DMS79 treated with DMSO at 0.1 percent for 48 hours (cell line): ENCODE measurements around the gene ABCA8.
"Not testable (repeated sequence)": the region's sequence is repeated elsewhere in the genome, so short reads cannot be mapped to it uniquely, and the experiment has no call there.

Source experiments
- DNase-seq: peaks from one replicate; lab custom pipeline; 2025; lab: John Stamatoyannopoulos, UW

ABCA8 gene

GRCh38 chr17:68829211-68829610 is 126.0 kb downstream of the ABCA8 start:
- no peak for DNase-seq

GRCh38 chr17:68824707-68825106 is 130.5 kb downstream of the ABCA8 start:
- DNase-seq: no peak

GRCh38 chr17:68824185-68824584 is 131.0 kb downstream of the ABCA8 start:
- not testable (repeated sequence) for DNase-seq

GRCh38 chr17:68822719-68823289 is 132.4 kb downstream of the ABCA8 start:
- no peak for DNase-seq

GRCh38 chr17:68821860-68822696 is 133.1 kb downstream of the ABCA8 start:
- no peak for DNase-seq

GRCh38 chr17:68820825-68821481 is 134.2 kb downstream of the ABCA8 start:
- no peak for DNase-seq

- DNase-seq: no peak
These were observed 134.7 kb downstream of the ABCA8 start for GRCh38 chr17:68820476-68820824.

GRCh38 chr17:68819465-68819864 is 135.7 kb downstream of the ABCA8 start:
- DNase-seq: no peak
